ENCODE results near the gene EXOC6B. TPM values are rescaled to one million over a fixed set of nuclear protein-coding genes. Genes with fewer than 3 reads are reported as not detected.
A peak's percentile ranks its signal among the peaks of the same experiment; 100 is the strongest.

The EXOC6B gene
- total RNA-seq, 1 donor from 2014 or later = 35.2 TPM

DNA sequence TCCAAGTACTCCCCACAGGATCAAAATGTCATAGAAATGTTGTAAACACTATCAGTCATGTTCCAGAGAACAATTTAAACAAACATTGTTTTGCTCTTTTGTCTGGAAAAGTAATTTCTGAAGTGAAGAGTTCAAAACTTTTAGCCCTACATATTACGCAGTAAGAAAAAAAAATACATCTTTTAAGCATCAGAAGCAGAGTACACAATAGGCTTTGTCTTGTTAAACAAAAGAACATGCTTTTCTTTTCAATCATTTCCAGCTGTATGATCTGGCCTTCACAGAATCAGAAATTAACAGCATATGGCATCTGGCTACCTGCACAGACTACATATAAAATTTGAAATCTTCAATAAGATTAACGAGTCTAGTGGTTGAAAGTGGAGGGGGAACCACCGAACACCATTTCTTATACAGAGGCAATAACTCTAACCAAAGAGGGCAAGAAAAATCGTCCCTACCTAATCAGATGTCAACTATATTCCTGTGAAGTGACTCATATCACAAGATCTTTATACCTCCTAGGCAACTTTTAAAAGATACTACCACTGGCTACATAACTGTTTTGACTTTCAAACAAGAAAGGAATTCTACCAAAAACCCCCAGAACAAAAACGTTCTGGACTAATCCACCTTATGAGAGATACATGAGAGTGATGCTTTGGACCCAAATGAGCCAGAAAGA, 149.3 kb downstream of the EXOC6B start:
- H3K9me3 ChIP-seq = no peaks in the 10 kb centered on the region
- H3K36me3 ChIP-seq = no peaks in the 10 kb centered on the region
- ATAC-seq (no peak), DNase-seq (no peak)
- H3K27ac ChIP-seq = no peak overlapping the region
- H3K4me1 ChIP-seq = peaks cover 11% of the 10 kb centered on the region
- TF ChIP-seq, protein P1, sequence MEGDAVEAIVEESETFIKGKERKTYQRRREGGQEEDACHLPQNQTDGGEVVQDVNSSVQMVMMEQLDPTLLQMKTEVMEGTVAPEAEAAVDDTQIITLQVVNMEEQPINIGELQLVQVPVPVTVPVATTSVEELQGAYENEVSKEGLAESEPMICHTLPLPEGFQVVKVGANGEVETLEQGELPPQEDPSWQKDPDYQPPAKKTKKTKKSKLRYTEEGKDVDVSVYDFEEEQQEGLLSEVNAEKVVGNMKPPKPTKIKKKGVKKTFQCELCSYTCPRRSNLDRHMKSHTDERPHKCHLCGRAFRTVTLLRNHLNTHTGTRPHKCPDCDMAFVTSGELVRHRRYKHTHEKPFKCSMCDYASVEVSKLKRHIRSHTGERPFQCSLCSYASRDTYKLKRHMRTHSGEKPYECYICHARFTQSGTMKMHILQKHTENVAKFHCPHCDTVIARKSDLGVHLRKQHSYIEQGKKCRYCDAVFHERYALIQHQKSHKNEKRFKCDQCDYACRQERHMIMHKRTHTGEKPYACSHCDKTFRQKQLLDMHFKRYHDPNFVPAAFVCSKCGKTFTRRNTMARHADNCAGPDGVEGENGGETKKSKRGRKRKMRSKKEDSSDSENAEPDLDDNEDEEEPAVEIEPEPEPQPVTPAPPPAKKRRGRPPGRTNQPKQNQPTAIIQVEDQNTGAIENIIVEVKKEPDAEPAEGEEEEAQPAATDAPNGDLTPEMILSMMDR (IDR thresholded peaks at IDR 0.05) = no peak
- no peaks in the 10 kb centered on the region for H3K27me3 ChIP-seq
- intact Hi-C loops (cut with DNase I) = no loop called here
- H3K4me3 ChIP-seq = no peak overlapping the region

DNA sequence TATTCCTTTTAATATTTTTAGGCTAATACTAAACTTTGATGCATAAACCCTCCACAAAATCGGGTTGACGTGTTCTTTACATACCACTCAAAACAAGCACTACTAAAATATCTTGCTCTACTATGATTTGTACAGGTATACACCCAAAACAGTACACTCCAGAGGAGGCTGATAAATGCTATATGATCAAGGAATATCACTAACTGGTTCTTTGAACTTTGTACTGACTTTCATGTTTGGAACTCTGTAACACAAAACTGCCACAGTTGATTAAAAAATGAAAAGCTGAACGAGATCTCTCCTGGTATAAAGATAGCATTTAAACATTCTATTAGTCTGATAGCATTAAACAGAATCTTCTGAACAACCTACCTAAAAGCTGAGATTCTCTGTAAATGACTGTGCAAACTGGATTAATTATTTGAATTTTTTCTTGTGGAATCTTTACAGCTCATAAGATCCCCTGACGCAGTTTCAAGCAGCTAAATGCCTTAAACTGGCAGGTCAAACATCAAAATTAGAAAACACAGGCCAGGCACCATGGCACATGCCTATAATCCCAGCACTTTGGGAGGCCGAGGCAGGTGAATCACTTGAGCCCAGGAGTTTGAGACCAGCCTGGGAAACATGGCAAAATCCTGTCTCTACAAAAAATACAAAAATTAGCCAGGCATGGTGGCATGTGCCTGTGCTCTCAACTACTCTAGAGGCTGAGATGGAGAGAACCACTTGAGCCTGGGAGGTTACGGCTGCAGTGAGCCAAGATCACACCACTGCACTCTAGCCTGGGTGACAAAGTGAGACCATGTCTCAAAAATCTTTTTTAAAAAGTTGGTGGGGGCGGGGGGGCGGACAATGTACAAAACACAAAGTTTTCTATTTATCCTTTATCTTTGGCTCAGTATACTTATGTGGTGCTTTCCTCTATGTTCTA, 150.6 kb downstream of the EXOC6B start:
- intact Hi-C loops (cut with DNase I) = no loop called here
- Histone ChIP-seq H3K9me3 (no peaks in the 10 kb centered on the region), H3K4me3 (no peak overlapping the region), H3K36me3 (no peaks in the 10 kb centered on the region), H3K27me3 (no peaks in the 10 kb centered on the region), H3K27ac (no peak overlapping the region), H3K4me1 (peaks cover 11% of the 10 kb centered on the region)
- TF ChIP-seq, protein P1 (IDR thresholded peaks at IDR 0.05) = no peak
- DNase-seq (no peak), ATAC-seq (peak; percentile 48)

DNA sequence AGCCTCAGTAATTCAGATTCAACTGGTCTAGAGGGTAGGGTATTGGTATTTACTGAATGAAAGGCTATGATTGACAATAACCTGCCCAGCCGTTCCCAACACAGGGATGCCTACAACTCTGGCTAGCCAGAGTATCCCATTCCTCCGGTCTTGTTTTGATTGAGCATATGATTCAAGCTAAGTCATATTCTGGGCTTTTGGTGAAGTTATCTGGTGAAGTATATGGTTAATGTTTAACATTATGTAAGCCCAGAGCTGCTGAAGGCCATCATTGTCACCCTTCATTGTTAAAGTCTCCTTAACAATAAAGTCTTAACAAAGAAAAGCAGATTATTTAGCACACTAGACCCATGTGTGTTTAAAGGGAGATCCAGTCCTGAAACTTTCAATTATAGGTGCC, 152.6 kb downstream of the EXOC6B start:
- Histone ChIP-seq H3K27me3 (no peaks in the 10 kb centered on the region), H3K9me3 (no peaks in the 10 kb centered on the region), H3K4me1 (peaks cover 11% of the 10 kb centered on the region), H3K27ac (no peak overlapping the region), H3K4me3 (no peak overlapping the region), H3K36me3 (no peaks in the 10 kb centered on the region)
- intact Hi-C loops (cut with DNase I) = no loop called here
- TF ChIP-seq, protein P1 (IDR thresholded peaks at IDR 0.05) = no peak
- no peak for ATAC-seq
- no peak for DNase-seq

DNA sequence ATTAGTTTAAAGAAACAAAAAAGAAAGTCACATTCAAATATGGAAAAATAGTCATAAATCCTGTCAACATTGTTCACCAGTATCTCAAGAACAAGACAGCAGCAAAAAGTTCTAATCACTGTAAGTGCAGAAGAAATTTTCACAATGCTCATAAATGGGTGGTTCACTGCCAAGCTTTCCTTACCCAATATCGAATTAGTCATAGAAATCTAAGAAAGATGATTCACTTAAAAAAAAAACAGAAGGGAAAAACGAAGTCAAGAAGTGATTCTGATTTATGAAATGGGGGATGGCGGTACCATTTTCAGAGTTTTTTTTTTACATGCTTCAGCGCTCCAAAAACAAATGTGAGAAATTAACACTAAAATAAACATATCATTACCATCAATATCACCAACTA, 156.7 kb downstream of the EXOC6B start:
- Histone ChIP-seq H3K9me3 (peaks cover 6% of the 10 kb centered on the region), H3K4me1 (no peaks in the 10 kb centered on the region), H3K27ac (no peak overlapping the region), H3K27me3 (no peaks in the 10 kb centered on the region), H3K4me3 (no peak overlapping the region), H3K36me3 (no peaks in the 10 kb centered on the region)
- intact Hi-C loops (cut with DNase I) = no loop called here
- ATAC-seq (no peak), DNase-seq (no peak)
- TF ChIP-seq, protein P1 (IDR thresholded peaks at IDR 0.05) = no peak

DNA sequence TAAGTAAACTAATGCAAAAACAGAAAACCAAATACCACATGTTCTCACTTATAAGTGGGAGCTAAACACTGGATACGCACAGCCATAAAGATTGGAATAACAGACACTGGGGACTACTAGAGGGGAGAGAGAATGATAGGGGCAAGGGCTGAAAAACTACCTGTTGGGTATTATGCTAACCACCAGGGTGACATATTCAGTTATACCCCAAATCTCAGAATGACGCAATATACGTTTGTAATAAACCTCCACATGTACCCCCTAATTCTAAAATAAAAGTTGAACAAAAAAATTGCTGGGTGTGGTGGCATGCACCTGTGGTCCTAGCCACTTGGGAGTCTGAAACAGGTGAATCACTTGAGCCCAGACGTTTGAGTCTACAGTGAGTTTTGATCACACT, 157.2 kb downstream of the EXOC6B start:
- H3K27me3 ChIP-seq = no peaks in the 10 kb centered on the region
- H3K9me3 ChIP-seq = peaks cover 6% of the 10 kb centered on the region
- DNase-seq (no peak), ATAC-seq (no peak)
- no peaks in the 10 kb centered on the region for H3K36me3 ChIP-seq
- no peaks in the 10 kb centered on the region for H3K4me1 ChIP-seq
- intact Hi-C loops (cut with DNase I) = no loop called here
- H3K4me3 ChIP-seq = no peak overlapping the region
- H3K27ac ChIP-seq = no peak overlapping the region
- TF ChIP-seq, protein P1 (IDR thresholded peaks at IDR 0.05) = no peak

Measured in upper lobe of right lung (tissue), 1 donor.